Esophagus muscularis mucosa (tissue), 4 donors: Measurements from ENCODE around the gene PLA2G10. TPM values are rescaled to one million over a fixed set of nuclear protein-coding genes. Genes with fewer than 3 reads are reported as not detected.

Experiments
- DNase-seq: peaks from one replicate; pipeline ENCODE4 v3.0.0-alpha.2; 2017; ENCODE audit errors: extremely low spot score
- H3K27ac ChIP-seq, 4 donors: fragments of 200-600 bp; sonication (generic); replicated peaks in 1 of 4; 1 replicate in 3 of 4; 2 replicates in 1 of 4; pipeline ENCODE4 v1.5.1; 2016 to 2019; ENCODE audit warnings: mild to moderate bottlenecking in 1 of 4
- H3K27me3 ChIP-seq, 4 donors: fragments of 200-600 bp; sonication (generic); one replicate each; pipeline versions ENCODE4 v1.5.1 to v1.6.0; 2016 to 2019
- H3K36me3 ChIP-seq, 4 donors: fragments of 200-600 bp; sonication (generic); one replicate each; pipeline ENCODE4 v1.5.1; 2016 to 2019
- H3K4me1 ChIP-seq, 4 donors: fragments of 200-600 bp; sonication (generic); one replicate each; pipeline ENCODE4 v1.5.1; 2016 to 2019
- H3K4me3 ChIP-seq, 4 donors: fragments of 200-600 bp; sonication (generic); 1 replicate in 2 of 4; 2 replicates in 2 of 4; pipeline ENCODE4 v1.5.1; 2016 to 2019; ENCODE audit warnings: mild to moderate bottlenecking in 4 of 4, moderate library complexity in 1 of 4
- H3K9me3 ChIP-seq, 4 donors: fragments of 200-600 bp; sonication (generic); 1 replicate in 3 of 4; 2 replicates in 1 of 4; pipeline ENCODE4 v1.5.1; 2016 to 2019
- EP300 ChIP-seq: sonication (generic); formaldehyde crosslinking; IDR thresholded peaks from one replicate; pipeline ENCODE4 v1.6.1; 2017; ENCODE audit warnings: antibody characterized with exemption
- POLR2A ChIP-seq: fragments of 450-650 bp; IDR thresholded peaks from one replicate; pipeline ENCODE4 v1.6.1; 2017; ENCODE audit warnings: antibody characterized with exemption, moderate library complexity, mild to moderate bottlenecking, low read depth
- POLR2AphosphoS5 ChIP-seq, 2 donors: sonication (generic); formaldehyde crosslinking; IDR thresholded peaks; one replicate each; pipeline ENCODE4 v1.6.1; 2017; ENCODE audit warnings: antibody characterized with exemption in 2 of 2
- WGBS: methylation state at CpG from one replicate; pipeline ENCODE4 v1.1.5; 2018; 5-methylcytosine and 5-hydroxymethylcytosine counted together
- intact Hi-C: fragments of 100-400 bp; cut with DNase I; formaldehyde crosslinking; loops from one replicate; pipeline ENCODE4 v1.15.1; 2023
- total RNA-seq, 4 donors: library from RNA; depleted of rRNA; stranded (reverse); fragments of >200 nt; gene quantifications; one replicate each; pipeline versions ENCODE4 v1.1.0 to v1.2.1, GENCODE V29; 2016
- TF ChIP-seq, protein P1 (sequence below), 3 experiments: fragments of 200-600 bp in 2 of 3; fragments of 450-650 bp in 1 of 3; sonication (generic) in 2 of 3; IDR thresholded peaks; one replicate each; pipeline ENCODE4 v1.5.1; 2017 to 2019; ENCODE audit warnings: antibody characterized with exemption in 3 of 3, mild to moderate bottlenecking in 2 of 3, moderate library complexity in 1 of 3

The PLA2G10 gene
- total RNA-seq, 4 donors from 2014 or later = not detected

DNA sequence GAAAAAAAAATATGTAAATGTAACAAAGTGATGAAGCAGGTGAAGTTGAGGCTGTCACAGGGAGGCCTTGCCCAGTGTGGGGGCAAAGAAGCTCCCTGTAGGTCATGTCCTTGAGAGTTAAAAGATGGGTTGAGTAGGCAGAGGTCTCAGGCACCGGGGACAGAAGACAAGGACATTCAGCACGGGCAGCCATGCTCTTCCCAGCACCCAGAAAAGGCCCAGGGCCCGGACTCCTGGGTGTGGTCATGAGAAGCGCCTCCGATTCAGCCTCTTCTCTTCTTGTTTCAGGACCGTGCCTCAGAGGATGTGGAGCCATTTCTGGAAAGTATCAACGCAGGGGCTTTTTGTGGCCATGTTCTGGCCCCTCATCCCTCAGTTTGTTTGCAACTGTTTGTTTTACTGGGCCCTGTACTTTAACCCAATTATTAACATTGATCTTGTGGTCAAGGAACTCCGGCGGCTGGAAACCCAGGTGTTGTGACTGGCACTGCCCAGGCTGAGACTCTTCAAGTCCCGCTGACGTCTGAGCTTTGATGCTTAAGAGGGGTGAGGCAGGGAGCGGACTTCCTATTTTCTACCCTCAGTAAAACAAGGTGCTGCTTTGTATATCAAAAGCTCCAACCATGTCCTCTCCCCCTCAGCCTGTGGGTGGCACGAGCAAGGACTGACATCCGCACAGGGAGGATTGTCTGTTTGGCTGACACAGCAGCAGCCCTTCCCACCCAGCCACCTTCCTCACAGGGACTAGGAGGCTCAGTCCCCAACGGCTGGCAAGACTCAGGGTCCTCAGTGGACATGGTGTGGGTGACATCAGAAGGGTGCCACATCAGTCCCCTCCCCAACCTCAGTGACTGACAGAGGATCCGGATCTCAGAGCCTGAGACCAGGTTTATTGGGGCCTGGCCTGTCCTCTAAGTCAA lies 26.5 kb downstream of the PLA2G10 start:
- Histone ChIP-seq H3K36me3 (peaks cover 48 to 72% (median 68%) of the 10 kb centered on the region in 4 donors), H3K4me3 (no peak overlapping the region), H3K27me3 (no peaks in the 10 kb centered on the region), H3K27ac (no peak overlapping the region), H3K9me3 (no peaks in the 10 kb centered on the region), H3K4me1 (no peaks in the 10 kb centered on the region)
- no peak for DNase-seq
- intact Hi-C loops = no loop called here
- WGBS = 84% methylated on average over 14 of the region's 16 CpGs
- TF ChIP-seq POLR2AphosphoS5 (IDR thresholded peaks at IDR 0.05) (no peak), EP300 (no peak), POLR2A (no peak)
- TF ChIP-seq, protein P1, sequence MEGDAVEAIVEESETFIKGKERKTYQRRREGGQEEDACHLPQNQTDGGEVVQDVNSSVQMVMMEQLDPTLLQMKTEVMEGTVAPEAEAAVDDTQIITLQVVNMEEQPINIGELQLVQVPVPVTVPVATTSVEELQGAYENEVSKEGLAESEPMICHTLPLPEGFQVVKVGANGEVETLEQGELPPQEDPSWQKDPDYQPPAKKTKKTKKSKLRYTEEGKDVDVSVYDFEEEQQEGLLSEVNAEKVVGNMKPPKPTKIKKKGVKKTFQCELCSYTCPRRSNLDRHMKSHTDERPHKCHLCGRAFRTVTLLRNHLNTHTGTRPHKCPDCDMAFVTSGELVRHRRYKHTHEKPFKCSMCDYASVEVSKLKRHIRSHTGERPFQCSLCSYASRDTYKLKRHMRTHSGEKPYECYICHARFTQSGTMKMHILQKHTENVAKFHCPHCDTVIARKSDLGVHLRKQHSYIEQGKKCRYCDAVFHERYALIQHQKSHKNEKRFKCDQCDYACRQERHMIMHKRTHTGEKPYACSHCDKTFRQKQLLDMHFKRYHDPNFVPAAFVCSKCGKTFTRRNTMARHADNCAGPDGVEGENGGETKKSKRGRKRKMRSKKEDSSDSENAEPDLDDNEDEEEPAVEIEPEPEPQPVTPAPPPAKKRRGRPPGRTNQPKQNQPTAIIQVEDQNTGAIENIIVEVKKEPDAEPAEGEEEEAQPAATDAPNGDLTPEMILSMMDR (IDR thresholded peaks at IDR 0.05) = no peak

DNA sequence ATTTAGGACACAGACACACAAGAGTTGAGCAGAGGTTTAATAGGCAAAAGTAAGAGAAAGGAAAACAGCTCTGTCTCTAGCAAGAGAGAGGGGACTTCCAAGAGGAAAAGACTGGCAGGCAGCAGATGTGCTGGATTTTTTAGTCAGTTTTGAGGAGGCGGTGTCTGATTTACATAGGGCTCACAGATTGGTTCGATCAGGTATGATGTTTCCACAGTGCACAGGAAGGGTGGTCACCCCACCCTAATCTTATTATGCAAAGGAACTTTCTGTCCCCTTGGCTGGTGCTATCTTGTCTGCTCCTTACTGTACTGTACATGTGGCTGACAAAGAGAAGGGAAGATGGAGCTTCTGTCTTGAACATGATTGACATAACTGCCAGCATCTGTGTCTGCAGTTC lies 36.0 kb downstream of the PLA2G10 start:
- Histone ChIP-seq H3K4me1 (no peaks in the 10 kb centered on the region), H3K27me3 (no peaks in the 10 kb centered on the region), H3K4me3 (no peak overlapping the region), H3K27ac (no peak overlapping the region), H3K36me3 (peaks cover 78 to 96% (median 91%) of the 10 kb centered on the region in 4 donors), H3K9me3 (no peaks in the 10 kb centered on the region)
- DNase-seq = no peak
- WGBS = 88% methylated on average over 2 of the region's 2 CpGs
- TF ChIP-seq EP300 = no peak
- TF ChIP-seq, protein P1 (IDR thresholded peaks at IDR 0.05) = no peak
- intact Hi-C loops = no loop called here

DNA sequence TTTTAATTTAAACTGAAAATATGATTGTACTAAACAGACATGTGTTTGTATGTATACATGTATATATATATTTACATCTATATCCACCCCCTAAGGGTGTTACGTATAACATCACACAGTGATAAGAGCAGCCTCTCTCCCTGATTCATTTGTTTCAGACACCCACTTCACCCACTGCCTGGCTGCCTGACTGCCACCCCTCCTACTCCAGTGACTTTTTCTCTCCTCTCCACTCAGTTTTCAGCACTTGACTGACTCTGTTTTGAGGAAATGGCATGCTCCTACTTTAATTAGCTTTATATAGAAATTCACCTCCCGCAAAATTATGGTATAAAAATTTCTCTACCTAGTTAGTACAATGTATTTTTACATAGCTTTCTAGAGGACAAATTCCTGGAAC lies 41.4 kb downstream of the PLA2G10 start:
- TF ChIP-seq POLR2A (no peak), POLR2AphosphoS5 (IDR thresholded peaks at IDR 0.05) (no peak), EP300 (no peak)
- TF ChIP-seq, protein P1 (IDR thresholded peaks at IDR 0.05) = no peak
- 90% methylated on average over 2 of the region's 2 CpGs for WGBS
- Histone ChIP-seq H3K36me3 (peaks cover 55 to 98% (median 93%) of the 10 kb centered on the region in 4 donors), H3K27ac (no peak overlapping the region), H3K4me3 (no peak overlapping the region), H3K27me3 (no peaks in the 10 kb centered on the region), H3K4me1 (no peaks in the 10 kb centered on the region), H3K9me3 (no peaks in the 10 kb centered on the region)
- no peak for DNase-seq
- intact Hi-C loops = no loop called here

DNA sequence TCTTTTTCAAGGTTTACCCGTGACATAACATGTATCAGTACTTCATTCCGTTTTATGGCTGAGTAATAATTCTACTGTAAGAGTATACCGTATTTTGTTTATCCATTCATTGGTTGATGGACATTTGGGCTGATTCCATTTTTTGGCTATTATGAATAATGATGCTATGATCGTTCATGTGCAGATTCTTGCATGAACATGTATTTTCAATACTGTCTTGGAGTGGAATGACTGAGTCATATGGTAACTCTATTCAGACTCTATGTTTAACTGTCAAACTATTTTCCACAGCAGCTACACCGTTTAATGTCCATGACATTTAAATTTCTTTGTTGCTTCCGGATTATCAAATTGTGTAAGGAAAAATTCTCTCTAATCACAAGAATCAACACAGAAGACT lies 43.5 kb downstream of the PLA2G10 start:
- Histone ChIP-seq H3K9me3 (no peaks in the 10 kb centered on the region), H3K27ac (no peak overlapping the region), H3K27me3 (no peaks in the 10 kb centered on the region), H3K36me3 (peaks cover 60 to 98% (median 93%) of the 10 kb centered on the region in 4 donors), H3K4me3 (no peak overlapping the region), H3K4me1 (no peaks in the 10 kb centered on the region)
- intact Hi-C loops = no loop called here
- no peak for DNase-seq
- TF ChIP-seq POLR2A = no peak
- TF ChIP-seq, protein P1 (IDR thresholded peaks at IDR 0.05) = no peak
- TF ChIP-seq POLR2AphosphoS5 (IDR thresholded peaks at IDR 0.05) = no peak
- no peak for TF ChIP-seq EP300
- WGBS = 70% methylated on average over 6 of the region's 6 CpGs
